ENCODE measurements around the gene GPLD1. TPM values are rescaled to one million over a fixed set of nuclear protein-coding genes. Genes with fewer than 3 reads are reported as not detected.

The GPLD1 gene
- total and polyA plus RNA-seq, 4 donors = 7.7 to 13.1 (median 10.4) TPM

Other genes with a start within 250 kb of the GPLD1 start
- gene DCDC2, start 131.5 kb downstream of the GPLD1 start, total RNA-seq = 1 to 10 TPM; 2.4 to 7.9 TPM
- gene DCDC2, start 131.5 kb downstream of the GPLD1 start, polyA plus RNA-seq (ENCODE audit: insufficient read length in 2 of 2) = 1 to 10 TPM; 2.3 to 3.4 TPM
- gene MRS2, start 86.6 kb downstream of the GPLD1 start, total RNA-seq = 10 to 100 TPM; 20.7 to 22.5 TPM
- gene MRS2, start 86.6 kb downstream of the GPLD1 start, polyA plus RNA-seq (ENCODE audit: insufficient read length in 2 of 2) = 10 to 100 TPM; 22.8 to 25.4 TPM
- 10 to 100 TPM; 22.4 to 38.7 TPM for gene ALDH5A1, start 5.4 kb upstream of the GPLD1 start, total RNA-seq
- gene ALDH5A1, start 5.4 kb upstream of the GPLD1 start, polyA plus RNA-seq (ENCODE audit: insufficient read length in 2 of 2) = 10 to 100 TPM; 50.7 to 68.3 TPM
- gene KIAA0319, start 156.6 kb upstream of the GPLD1 start, total RNA-seq = 10 to 100 TPM in 1 of 2 donors, 1 to 10 TPM in 1; 5.3 to 11.0 TPM
- gene KIAA0319, start 156.6 kb upstream of the GPLD1 start, polyA plus RNA-seq (ENCODE audit: insufficient read length in 2 of 2) = 10 to 100 TPM; 10.2 to 11.3 TPM
- 10 to 100 TPM; 25.3 to 31.9 TPM for gene TDP2, start 177.3 kb upstream of the GPLD1 start, total RNA-seq
- 10 to 100 TPM; 37.2 to 39.1 TPM for gene TDP2, start 177.3 kb upstream of the GPLD1 start, polyA plus RNA-seq (ENCODE audit: insufficient read length in 2 of 2)
- gene ACOT13, start 177.5 kb upstream of the GPLD1 start, total RNA-seq = 10 to 100 TPM in 1 of 2 donors, 1 to 10 TPM in 1; 7.3 to 24.1 TPM
- 10 to 100 TPM; 19.1 to 21.5 TPM for gene ACOT13, start 177.5 kb upstream of the GPLD1 start, polyA plus RNA-seq (ENCODE audit: insufficient read length in 2 of 2)
- 100 to 1,000 TPM; 109 to 122 TPM for gene C6orf62, start 229.6 kb upstream of the GPLD1 start, total RNA-seq
- 100 to 1,000 TPM; 147 to 193 TPM for gene C6orf62, start 229.6 kb upstream of the GPLD1 start, polyA plus RNA-seq (ENCODE audit: insufficient read length in 2 of 2)